HG03196 (cell line): Measurements from ENCODE around the gene DDX52.

Experiments
- ATAC-seq: cut with Tn5 transposase; IDR thresholded peaks from one replicate; pipeline ENCODE4 v1.9.1; 2021; ENCODE audit not compliant: unreplicated experiment

Gene DDX52

DNA sequence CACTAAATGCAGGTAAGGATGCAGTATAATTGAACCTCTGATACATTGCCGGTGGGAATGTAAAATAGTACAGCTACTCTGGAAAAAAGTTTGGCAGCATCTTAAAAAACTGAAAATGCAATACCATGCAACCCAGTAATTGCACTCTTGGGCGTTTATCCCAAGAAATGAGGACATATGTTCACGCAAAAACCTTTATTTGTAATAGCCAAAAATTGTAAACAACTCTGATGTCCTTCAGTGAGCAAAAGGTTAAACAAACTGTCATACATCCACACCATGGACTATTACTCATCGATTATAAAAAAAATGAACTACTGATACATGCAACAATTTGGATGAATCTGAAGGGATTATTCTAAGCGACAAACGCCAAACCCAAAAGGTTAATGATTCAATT, 51.0 kb downstream of the DDX52 start:
- no peak for ATAC-seq

DNA sequence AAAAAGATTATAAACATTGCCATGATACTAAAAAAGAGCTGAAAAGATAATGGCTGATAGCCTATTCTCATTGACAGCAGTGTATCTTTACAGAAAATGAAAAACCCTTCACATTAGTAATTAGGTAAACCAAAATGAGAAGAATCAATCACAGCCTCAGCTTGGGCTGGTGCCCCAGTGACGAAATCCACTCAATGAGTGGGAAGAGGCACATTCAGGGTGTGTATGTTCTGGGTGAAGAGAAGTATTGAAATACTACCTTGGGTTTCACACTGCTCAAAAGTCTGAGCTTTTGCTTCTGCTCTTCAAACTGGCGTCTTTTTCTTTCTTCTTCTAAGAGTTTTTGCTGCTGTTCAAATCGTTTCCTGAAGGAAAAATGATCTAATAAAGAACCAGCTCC, 58.2 kb downstream of the DDX52 start:
- no peak for ATAC-seq

DNA sequence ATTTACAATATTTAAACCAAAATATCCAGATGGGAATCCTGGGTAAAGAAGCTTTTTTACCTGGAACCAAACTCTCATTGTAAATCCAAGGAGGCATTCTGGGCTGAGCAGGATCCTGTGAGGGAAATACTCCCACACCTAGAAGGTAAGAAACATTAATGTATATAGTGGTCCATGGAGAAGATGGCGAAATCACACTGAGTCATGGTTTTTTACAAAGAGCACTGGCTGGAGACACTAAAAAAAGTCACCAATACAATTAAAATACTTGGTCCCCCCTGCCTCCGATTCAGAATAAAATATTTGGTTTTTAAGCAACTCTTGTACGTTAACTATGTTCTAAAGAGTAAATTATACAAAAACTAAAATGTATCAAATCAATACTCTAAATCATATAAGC, 67.0 kb downstream of the DDX52 start:
- ATAC-seq, result no peak

DNA sequence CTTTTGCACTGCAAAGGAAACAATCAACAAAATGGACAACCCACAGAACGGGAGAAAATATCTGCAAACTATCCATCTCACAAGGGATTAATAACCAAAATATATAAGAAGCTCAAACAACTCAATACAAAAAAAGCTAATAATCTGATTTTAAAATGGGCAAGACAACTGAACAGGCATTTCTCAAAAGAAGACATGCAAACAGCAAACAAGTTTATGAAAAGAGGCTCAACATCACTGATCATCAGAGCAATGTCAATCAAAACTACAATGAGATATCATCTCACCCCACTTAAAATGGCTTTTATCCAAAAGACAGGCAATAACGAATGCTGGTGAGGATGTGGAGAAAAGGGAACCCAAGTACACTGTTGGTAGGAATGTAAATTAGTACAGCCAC, 68.8 kb downstream of the DDX52 start:
- ATAC-seq, result no peak

DNA sequence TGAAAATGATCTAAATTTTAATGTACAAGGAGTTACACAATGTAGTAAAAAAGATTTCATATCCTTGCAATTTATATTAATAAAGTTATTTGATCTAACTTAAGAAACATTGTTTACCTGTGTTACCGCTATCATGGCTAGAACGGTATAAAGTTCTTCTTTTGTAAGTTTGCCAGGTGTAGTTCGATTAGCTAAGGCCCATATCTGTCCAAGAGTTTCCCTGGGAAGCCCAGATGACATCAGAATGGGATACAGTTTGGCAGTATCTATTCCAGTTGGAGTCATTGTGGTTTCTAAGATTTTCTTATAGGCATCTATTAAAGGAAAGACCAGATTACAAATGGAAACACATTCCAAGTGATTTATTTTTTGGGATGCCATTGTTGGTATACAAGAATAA, 71.6 kb downstream of the DDX52 start:
- ATAC-seq, result no peak

DNA sequence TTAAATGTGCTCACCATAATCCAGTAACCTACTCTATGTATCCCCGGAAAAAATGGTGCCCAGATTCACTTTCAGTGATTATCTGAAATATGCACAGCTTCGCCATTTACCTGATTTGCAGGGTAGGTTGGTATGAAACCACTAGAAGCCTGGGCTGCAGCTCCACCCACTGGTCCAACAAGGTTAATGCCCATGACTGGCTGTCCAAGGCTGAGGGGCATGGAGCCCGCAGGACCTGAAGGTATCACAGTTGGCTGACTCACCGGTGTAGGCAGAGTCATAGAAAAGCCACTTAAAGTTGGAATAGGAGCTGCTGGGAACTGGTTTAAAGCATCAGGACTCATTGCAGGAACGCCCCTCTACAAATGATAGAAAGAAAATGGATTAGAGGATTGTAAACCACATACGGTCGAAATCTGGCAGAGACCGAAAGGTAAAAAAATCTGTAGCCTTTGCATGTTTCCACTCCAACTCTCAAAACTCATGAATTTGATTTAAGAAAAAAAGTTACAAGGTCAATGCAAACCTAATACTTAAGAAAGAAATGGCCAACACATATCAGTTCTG, 72.6 kb downstream of the DDX52 start:
- ATAC-seq, result no peak

DNA sequence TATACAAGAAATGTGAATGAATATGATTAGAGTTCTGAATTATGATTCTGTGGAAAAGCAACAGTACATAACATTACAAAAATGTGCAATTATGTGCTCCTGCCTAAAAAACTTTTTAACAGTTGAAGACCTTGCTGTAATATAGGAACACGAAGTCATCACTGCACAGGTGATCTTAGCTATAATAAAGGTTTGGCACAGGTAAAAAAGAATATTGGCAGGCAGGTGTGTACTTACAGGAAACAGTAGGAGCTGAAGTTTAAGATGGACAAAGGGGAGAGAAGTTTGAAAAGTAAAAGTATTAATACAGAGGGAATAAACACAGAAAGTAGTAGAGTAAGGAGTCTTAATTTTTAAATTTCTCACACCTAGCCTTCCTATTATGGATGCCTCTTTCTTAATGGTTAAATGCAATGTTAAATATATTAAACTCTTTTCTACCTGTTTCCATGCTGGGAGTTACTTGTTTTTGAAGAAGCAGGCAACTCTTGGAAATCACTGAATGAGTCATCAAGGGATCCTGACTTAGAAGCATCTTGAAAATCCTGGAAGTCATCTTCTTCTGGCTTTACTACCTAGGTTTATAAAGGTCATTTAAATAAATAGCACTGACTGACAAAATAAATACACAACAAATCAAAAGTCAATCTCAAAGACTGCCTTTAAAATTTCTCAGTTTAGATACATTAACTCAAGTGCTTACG, 74.7 kb downstream of the DDX52 start:
- ATAC-seq, result no peak

DNA sequence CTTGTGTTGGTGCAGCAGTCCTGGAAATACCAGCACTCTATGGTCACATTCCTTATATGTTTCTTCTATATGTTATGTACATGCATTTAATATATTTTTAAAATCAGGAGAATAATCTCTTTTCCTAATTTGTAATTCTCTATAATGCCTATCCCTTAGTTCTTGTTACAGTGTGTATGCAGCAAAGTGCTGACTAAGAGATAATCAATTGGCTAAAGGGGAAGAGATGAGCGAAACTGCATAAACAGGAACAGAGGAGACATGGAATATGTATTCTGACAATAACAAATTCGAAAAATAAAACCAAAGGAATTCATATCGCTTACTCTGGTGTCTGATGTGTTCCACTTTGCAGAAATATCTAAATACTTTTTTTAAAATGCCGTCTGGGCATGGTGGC, 75.7 kb downstream of the DDX52 start:
- no peak for ATAC-seq

DNA sequence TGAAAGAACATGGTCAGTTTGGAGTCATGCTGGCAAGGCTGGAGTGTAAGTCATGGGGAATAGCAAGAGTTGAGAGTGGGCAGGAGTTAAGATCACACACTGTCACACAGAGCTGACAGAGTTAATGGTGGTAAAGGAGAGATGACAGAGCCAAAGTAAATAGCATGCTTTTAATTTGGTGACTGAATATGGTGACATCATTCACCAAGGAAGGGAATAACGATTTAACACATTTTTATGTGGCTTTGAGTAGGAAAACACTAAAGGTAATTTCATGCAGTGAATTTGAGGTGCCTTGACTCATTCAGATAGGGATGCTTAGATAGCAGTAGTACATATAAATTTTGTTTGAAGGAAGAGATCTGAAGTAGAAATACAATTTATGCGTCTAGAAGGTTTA, 76.1 kb downstream of the DDX52 start:
- ATAC-seq, result no peak

DNA sequence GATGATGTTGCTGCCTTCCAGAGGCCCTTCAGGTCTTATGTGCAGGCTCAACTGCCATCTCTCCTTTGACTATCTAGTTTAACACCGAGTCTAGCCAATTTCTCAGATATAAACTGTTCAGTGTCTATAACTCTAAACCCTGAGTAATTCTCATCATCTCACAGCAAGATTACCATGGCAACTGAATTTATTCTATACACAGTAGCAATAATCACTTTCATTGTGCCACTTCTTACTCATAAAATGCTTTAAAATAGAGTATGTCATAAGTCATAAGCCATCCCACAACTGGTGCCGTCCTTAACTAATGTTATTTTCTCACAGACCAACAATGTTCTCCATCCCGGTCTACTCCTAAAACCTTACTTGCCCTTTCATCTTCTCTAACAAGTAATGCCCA, 79.0 kb downstream of the DDX52 start:
- ATAC-seq, result no peak

DNA sequence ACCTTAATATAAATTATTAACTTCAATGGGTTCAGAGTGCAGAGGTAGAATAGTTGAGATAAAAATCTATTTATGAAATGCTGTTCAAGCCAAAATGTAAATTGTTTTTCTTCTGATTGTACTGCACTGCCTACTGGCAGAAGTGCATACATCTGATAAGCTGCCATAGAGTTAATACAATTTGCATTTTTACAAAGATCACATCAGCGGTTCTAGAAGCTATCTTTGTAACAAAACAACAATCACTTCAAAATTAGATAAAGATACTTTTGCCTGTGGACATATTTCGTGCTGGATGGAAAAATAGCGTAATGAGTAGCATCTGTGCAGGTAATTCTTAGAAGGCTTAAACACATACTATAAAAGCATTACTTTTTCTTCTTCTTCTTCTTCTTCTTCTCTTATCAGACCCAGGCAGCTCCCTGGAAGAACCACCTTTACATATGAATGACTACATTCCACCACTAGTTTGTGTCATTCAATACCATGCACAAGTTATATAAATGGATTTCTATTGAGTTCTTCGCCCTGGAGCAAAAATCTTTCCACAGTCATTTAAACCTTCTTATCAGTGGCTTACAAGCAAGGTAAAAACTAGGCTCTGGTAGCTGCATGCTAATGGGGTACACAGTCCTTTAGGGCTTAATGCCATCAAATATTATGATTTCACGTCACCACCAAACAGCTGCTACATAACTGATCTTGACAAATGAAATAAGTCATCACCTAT, 81.1 kb downstream of the DDX52 start:
- ATAC-seq, result no peak
